H1 (cell line): ENCODE data around the gene ADARB2.

Experiments
- BACH1 ChIP-seq: IDR thresholded peaks from 2 replicates; pipeline ENCODE4 v1.6.1; 2012; ENCODE audit warnings: low read length, improper control_type of control experiment
- EZH2 ChIP-seq: fragments of 200-600 bp; sonication (generic); IDR thresholded peaks from 2 replicates; pipeline ENCODE4 v1.7.1; 2012; ENCODE audit warnings: low read depth, mild to moderate bottlenecking, moderate library complexity, low read length, inconsistent platforms; ENCODE audit not compliant: severe bottlenecking
- FOSL1 ChIP-seq: IDR thresholded peaks from 2 replicates; pipeline ENCODE4 v1.6.1; 2011; ENCODE audit warnings: mild to moderate bottlenecking, low read depth, low read length, moderate library complexity; ENCODE audit not compliant: insufficient read depth
- GABPA ChIP-seq: IDR thresholded peaks from 2 replicates; pipeline ENCODE4 v1.6.1; 2011; ENCODE audit warnings: mild to moderate bottlenecking, low read length, moderate library complexity, borderline replicate concordance; ENCODE audit not compliant: insufficient read depth
- HDAC2 ChIP-seq, 2 experiments: fragments of 300-600 bp in 1 of 2; sonication (generic) in 1 of 2; IDR thresholded peaks; 2 replicates each; pipeline ENCODE4 v1.6.1; 2011 to 2012; ENCODE audit warnings: low read depth in 2 of 2, low read length in 2 of 2, mild to moderate bottlenecking in 2 of 2, moderate library complexity in 2 of 2, borderline replicate concordance in 1 of 2, inconsistent platforms in 1 of 2
- NRF1 ChIP-seq: IDR thresholded peaks from 2 replicates; pipeline ENCODE4 v1.6.1; 2011; ENCODE audit warnings: mild to moderate bottlenecking, low read depth, low read length, improper control_type of control experiment
- POLR2A ChIP-seq, 2 experiments: IDR thresholded peaks; 1 replicate in 1 of 2; 2 replicates in 1 of 2; pipeline ENCODE4 v1.6.1; 2011; ENCODE audit warnings: low read depth in 2 of 2, low read length in 2 of 2, mild to moderate bottlenecking in 2 of 2; ENCODE audit errors: control extremely low read depth in 1 of 2
- POLR2AphosphoS5 ChIP-seq: IDR thresholded peaks from 2 replicates; pipeline ENCODE4 v1.6.1; 2011; ENCODE audit warnings: low read depth, low read length
- RXRA ChIP-seq: IDR thresholded peaks from 2 replicates; pipeline ENCODE4 v1.6.1; 2011; ENCODE audit warnings: low read depth, mild to moderate bottlenecking, low read length, moderate library complexity; ENCODE audit not compliant: insufficient read depth
- SP1 ChIP-seq: IDR thresholded peaks from 2 replicates; pipeline ENCODE4 v1.6.1; 2011; ENCODE audit warnings: low read depth, low read length
- SP4 ChIP-seq: IDR thresholded peaks from 2 replicates; pipeline ENCODE4 v1.6.1; 2012; ENCODE audit warnings: low read length, inconsistent platforms
- SRF ChIP-seq: IDR thresholded peaks from 2 replicates; pipeline ENCODE4 v1.6.1; 2011; ENCODE audit warnings: mild to moderate bottlenecking, low read depth, low read length, moderate library complexity
- TF ChIP-seq, protein P1 (sequence below), 3 experiments: IDR thresholded peaks; 1 replicate in 2 of 3; 2 replicates in 1 of 3; pipeline versions ENCODE4 v1.5.1 to v1.6.1; 2011; ENCODE audit warnings: low read length in 3 of 3, mild to moderate bottlenecking in 3 of 3, inconsistent platforms in 2 of 3, low read depth in 1 of 3, moderate library complexity in 1 of 3; ENCODE audit not compliant: insufficient read depth in 1 of 3; ENCODE audit errors: control extremely low read depth in 1 of 3
- TF ChIP-seq, protein P2 (sequence below): fragments of 300-600 bp; sonication (generic); IDR thresholded peaks from 2 replicates; pipeline ENCODE4 v1.7.1; 2012; ENCODE audit warnings: low read length, moderate library complexity, mild to moderate bottlenecking, inconsistent platforms; ENCODE audit not compliant: insufficient replicate concordance

- TF ChIP-seq, protein P1, sequence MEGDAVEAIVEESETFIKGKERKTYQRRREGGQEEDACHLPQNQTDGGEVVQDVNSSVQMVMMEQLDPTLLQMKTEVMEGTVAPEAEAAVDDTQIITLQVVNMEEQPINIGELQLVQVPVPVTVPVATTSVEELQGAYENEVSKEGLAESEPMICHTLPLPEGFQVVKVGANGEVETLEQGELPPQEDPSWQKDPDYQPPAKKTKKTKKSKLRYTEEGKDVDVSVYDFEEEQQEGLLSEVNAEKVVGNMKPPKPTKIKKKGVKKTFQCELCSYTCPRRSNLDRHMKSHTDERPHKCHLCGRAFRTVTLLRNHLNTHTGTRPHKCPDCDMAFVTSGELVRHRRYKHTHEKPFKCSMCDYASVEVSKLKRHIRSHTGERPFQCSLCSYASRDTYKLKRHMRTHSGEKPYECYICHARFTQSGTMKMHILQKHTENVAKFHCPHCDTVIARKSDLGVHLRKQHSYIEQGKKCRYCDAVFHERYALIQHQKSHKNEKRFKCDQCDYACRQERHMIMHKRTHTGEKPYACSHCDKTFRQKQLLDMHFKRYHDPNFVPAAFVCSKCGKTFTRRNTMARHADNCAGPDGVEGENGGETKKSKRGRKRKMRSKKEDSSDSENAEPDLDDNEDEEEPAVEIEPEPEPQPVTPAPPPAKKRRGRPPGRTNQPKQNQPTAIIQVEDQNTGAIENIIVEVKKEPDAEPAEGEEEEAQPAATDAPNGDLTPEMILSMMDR (IDR thresholded peaks at IDR 0.05; ENCODE audit: control extremely low read depth in 1 of 3, insufficient read depth in 1 of 3, low read depth in 1 of 3, low read length in 3 of 3) = no peak
- TF ChIP-seq SP1 (no peak), SRF (no peak), SP4 (no peak), POLR2A (IDR thresholded peaks at IDR 0.05; ENCODE audit: control extremely low read depth in 1 of 2, low read depth in 2 of 2, low read length in 2 of 2) (no peak), BACH1 (no peak), NRF1 (no peak), RXRA (no peak), EZH2 (no peak), FOSL1 (no peak), GABPA (no peak), HDAC2 (IDR thresholded peaks at IDR 0.05; ENCODE audit: borderline replicate concordance in 1 of 2, low read depth in 2 of 2, low read length in 2 of 2) (no peak), POLR2AphosphoS5 (no peak)
- TF ChIP-seq, protein P2, sequence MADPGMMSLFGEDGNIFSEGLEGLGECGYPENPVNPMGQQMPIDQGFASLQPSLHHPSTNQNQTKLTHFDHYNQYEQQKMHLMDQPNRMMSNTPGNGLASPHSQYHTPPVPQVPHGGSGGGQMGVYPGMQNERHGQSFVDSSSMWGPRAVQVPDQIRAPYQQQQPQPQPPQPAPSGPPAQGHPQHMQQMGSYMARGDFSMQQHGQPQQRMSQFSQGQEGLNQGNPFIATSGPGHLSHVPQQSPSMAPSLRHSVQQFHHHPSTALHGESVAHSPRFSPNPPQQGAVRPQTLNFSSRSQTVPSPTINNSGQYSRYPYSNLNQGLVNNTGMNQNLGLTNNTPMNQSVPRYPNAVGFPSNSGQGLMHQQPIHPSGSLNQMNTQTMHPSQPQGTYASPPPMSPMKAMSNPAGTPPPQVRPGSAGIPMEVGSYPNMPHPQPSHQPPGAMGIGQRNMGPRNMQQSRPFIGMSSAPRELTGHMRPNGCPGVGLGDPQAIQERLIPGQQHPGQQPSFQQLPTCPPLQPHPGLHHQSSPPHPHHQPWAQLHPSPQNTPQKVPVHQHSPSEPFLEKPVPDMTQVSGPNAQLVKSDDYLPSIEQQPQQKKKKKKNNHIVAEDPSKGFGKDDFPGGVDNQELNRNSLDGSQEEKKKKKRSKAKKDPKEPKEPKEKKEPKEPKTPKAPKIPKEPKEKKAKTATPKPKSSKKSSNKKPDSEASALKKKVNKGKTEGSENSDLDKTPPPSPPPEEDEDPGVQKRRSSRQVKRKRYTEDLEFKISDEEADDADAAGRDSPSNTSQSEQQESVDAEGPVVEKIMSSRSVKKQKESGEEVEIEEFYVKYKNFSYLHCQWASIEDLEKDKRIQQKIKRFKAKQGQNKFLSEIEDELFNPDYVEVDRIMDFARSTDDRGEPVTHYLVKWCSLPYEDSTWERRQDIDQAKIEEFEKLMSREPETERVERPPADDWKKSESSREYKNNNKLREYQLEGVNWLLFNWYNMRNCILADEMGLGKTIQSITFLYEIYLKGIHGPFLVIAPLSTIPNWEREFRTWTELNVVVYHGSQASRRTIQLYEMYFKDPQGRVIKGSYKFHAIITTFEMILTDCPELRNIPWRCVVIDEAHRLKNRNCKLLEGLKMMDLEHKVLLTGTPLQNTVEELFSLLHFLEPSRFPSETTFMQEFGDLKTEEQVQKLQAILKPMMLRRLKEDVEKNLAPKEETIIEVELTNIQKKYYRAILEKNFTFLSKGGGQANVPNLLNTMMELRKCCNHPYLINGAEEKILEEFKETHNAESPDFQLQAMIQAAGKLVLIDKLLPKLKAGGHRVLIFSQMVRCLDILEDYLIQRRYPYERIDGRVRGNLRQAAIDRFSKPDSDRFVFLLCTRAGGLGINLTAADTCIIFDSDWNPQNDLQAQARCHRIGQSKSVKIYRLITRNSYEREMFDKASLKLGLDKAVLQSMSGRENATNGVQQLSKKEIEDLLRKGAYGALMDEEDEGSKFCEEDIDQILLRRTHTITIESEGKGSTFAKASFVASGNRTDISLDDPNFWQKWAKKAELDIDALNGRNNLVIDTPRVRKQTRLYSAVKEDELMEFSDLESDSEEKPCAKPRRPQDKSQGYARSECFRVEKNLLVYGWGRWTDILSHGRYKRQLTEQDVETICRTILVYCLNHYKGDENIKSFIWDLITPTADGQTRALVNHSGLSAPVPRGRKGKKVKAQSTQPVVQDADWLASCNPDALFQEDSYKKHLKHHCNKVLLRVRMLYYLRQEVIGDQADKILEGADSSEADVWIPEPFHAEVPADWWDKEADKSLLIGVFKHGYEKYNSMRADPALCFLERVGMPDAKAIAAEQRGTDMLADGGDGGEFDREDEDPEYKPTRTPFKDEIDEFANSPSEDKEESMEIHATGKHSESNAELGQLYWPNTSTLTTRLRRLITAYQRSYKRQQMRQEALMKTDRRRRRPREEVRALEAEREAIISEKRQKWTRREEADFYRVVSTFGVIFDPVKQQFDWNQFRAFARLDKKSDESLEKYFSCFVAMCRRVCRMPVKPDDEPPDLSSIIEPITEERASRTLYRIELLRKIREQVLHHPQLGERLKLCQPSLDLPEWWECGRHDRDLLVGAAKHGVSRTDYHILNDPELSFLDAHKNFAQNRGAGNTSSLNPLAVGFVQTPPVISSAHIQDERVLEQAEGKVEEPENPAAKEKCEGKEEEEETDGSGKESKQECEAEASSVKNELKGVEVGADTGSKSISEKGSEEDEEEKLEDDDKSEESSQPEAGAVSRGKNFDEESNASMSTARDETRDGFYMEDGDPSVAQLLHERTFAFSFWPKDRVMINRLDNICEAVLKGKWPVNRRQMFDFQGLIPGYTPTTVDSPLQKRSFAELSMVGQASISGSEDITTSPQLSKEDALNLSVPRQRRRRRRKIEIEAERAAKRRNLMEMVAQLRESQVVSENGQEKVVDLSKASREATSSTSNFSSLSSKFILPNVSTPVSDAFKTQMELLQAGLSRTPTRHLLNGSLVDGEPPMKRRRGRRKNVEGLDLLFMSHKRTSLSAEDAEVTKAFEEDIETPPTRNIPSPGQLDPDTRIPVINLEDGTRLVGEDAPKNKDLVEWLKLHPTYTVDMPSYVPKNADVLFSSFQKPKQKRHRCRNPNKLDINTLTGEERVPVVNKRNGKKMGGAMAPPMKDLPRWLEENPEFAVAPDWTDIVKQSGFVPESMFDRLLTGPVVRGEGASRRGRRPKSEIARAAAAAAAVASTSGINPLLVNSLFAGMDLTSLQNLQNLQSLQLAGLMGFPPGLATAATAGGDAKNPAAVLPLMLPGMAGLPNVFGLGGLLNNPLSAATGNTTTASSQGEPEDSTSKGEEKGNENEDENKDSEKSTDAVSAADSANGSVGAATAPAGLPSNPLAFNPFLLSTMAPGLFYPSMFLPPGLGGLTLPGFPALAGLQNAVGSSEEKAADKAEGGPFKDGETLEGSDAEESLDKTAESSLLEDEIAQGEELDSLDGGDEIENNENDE = no peak
Measured at GRCh38 chr10:1467334-1468076, 269.8 kb downstream of the ADARB2 start.
